Anterior cingulate cortex (tissue), 58 donors: ENCODE data around the gene LRRC63.
"Not testable (repeated sequence)": the region's sequence is repeated elsewhere in the genome, so short reads cannot be mapped to it uniquely, and the experiment has no call there.

Experiments used
- DNase-seq, 58 donors: peaks; one replicate each; lab custom pipeline; 2025; lab: John Stamatoyannopoulos, UW

The LRRC63 gene

DNA sequence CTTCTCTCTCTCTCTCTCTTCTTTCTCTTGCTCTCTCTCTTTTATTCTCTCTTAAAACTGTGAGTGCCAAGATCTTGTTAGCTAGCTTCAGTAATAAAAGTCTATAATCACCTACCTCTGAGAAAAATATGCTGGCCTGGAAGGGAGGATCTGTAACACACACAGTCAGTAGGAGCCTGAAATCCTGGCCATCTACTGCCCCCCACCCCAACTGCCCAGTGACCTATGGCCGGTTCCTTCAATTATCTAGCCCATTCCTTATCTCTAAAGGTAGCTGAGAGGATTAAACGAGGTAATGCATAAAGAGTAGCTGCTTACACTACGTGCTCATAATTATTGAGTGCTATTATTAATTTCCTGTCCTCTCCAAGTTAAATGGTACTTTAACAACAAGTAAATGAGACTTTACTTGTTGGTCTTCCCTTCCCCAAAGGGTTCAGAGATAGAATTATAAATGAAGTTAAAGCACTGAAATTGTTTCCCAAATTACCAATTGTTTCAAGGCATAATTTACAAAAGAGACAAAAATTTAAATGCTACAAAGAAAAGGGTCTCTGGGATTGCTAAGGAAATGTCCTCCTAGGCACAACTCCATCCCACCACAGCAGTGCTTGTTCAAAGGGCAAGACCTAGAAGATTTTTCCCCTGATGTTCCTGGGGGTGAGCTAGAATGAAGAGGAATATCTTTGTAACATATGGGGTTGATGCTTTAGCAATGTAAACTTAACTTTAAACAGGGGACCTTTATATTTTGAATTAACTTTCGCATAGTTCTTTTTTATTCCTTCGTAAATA lies 31.6 kb upstream of the LRRC63 start:
- DNase-seq, result no peak

DNA sequence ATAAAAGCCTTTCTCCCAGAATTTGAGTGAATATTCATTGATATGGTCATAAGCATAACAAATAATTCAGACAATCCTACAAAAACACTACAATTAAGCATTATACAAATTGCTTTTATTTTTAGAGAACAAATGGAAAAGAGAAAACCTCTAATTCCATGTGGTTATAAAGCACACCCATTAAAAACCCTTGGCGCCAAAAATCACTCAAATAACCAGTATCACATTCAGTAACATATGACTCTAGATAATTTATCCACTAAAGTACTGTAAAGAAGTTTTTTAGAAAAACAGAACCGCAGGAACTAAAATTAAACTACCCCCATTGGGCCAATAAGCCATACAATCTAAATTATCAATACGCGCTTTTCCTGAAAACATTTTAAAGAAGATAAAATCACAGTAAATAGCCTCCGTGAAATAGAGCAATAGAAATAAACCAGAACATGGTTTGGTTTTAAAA lies 30.3 kb upstream of the LRRC63 start:
- no peak for DNase-seq

DNA sequence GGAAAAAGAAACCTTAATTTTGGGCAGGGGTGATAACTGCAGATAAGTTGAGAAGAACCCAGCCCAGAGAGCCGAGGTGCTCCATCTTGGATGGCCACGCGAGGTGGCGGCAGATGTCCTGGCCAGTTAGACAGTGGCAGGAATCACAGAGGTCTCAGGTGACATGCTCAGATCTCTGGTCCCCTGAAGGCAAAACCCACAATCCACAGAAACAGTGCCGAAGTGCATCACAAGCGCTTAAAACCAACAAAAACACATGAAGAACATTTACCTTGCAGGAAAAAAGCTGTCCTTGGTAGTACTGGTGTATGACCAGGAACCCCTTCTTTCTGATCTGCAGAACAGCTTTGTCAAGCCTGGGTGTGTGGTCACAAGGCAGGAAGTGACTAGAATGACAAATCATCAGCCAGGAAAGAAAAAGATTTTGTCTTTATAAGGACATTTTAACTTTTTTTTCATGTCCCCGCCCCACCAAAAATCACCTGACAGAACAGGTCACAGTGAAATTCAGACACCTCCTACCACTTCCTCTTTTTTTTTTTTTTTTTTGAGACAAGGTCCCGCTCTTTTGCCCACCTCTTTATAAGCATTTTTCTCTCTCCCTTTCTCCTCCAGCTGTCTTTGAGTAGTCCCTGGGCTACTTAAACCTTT lies 29.8 kb upstream of the LRRC63 start, which contains the start of gene LCP1:
TSS of gene LCP1 (minus strand) at position 338 of the 651 bp plus-strand sequence. CDS start 22,515 bp downstream, outside the sequence.
- DNase-seq, result no peak

DNA sequence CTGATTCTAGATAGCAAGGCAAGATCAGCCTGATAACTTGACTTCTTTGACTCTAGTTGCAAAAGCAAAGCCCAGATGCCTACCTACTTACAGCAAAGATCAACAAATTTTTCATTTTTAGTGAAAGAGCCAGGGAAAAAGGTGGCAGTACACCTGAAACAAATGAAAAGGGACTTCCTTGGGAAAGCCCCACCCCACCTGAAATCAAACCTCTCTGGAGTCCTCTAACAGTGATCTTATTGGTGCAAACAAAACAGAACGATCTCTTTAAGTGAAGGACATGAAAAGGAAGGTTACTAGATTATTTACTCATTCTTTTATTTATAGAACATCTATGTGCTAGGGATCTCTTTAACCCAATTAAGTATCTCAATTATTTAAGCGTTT lies 29.2 kb upstream of the LRRC63 start:
- no peak for DNase-seq

DNA sequence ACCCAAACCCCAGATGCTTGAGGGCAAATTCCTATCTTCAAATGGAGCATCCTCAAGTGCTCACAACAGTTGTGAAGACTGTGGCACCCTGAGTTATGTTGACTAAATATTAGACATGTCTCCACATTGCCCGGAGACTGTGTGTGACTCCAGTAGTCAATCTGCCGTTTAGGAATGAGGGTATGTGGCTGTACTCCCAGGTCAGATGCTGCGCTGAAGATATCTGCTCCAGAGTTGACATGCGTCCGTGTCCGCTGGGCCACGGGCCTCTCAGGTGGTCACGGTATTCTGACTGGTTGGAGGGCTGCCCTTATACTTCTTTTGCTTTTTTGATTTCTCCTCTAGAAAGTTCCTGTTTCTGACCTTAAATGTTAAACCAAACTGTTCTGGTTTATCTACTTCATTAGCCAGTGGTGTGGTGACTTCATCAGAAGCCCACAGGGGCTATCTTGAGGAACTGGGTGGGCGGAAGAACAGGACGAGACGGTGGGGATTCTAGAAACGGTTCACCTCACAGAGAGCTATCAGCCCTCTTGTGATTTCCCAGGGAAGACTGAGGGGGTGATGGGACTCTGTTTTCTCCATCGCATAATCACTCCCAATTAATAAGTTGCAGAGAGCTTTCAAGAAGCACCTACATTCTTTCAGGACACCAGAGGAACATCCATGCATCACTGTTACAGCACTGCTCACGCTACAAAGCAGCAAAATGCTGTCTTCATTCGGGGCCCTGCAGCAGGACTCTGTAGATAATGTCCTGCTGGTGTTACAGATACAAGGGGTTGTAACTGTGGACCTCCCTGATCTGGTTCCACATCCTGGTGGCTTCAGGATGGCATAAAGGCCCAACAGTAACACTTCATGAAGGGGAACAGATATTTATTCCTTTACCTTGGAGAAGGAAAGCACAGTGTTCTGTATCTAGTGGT lies 28.4 kb upstream of the LRRC63 start:
- DNase-seq, result no peak

DNA sequence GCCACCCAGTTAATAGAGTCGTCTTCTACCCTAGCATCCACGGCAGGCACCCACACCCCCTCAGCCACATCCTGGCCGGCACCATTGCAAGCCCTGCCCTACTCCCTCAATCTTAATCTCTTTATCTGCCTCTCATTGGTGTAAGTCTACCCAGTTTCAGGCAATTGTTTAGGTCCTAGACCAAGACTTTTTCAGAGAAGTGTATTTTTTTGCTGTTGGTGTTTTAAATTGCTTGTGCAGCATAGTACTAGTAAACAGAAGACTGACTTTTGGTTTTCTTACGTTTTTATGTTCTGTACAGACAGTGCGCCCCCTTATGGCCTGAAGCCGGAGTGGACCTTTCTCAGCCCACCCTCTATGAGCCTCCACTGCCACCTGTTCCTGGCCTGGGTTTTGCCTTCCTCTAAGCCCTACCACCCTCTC lies 27.4 kb upstream of the LRRC63 start:
- DNase-seq, result peak in 1 of 58 donors; percentile 30

DNA sequence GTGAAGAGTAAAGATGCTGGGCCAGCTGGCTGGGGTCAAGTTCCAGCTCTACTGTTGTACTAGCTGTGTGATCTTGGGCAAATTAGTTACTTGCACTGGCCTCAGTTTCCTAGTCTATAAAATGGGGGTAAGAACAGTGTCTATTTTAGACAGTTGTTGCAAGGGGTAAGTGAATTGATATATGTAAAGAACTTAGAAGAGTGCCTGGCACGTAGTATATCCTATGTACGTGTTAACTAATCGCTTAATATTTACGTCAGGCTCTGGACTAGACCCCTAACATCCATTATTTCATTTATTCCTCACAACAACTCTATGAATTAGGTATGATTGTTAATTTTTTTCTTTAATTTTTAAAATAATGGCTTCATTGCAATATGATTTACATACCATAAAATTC lies 26.1 kb upstream of the LRRC63 start:
- no peak for DNase-seq

DNA sequence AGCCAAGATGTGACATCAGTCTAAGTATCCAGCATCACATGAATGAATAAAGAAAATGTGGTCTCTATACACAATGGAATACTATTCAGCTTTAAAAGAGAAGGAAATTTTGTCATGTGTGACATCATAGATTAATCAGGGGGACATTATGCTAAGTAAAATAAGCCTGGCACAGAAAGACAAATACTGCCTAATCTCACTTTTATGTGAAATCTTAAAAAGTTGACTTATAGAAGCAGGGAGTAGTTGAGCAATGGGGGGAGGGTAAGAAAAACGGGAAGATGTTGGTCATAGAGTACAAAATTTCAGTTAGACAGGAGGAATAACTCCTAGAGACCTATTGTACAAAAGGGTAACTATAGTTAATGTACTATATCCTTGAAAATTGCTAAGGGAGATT lies 19.3 kb upstream of the LRRC63 start:
- no peak for DNase-seq

DNA sequence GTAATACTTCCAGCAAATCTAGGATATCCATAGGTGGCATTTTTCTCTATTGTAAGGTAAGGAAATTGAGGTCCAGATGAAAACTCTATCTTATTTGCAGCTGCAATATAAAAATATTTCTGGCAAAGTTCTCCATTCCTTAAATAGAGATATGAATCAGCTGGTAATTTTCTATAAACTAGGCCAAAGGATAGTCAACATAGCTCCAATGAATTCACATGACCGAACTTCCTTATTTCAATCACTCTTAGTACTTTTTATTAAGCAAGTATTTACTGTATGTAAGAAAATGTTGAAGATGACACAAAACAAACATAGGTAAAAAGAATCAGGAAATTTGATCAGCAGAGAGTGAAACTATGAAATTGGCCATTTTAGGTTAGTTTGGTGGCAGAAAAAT lies 16.7 kb upstream of the LRRC63 start:
- no peak for DNase-seq

DNA sequence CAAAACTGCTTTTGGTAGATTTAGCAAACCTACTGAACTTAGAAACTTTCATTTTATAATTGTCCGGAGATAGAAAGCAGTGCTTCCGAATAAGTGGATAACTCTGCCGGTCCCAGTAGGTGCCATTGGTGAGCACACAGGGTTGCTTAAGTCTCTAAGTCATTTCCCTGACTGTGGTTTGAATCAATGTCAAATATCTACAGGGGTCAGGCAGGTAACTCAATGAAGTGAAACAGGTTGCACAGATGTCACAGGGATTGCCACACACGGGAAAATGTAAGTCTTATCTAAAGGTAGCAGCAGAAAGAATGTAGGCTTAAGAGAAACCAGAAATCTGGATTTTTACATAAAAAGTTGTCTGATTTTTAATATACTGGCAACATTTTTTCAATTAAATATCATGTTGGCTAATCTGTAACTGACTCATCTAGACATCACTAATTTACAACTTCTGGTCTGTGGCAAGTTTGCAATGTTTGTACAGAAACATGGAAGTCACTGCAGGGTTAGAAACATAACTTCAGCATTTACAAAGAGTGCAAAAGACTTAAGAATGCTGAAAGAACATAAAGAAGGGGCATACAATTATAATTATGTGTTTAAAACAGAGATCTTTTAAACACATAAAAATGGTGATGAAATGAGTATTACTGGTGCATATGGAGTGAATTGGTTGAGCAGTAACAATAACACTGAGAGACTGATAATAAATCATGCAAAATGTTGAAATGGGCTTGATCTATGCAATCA lies 14.3 kb upstream of the LRRC63 start:
- DNase-seq, result no peak

DNA sequence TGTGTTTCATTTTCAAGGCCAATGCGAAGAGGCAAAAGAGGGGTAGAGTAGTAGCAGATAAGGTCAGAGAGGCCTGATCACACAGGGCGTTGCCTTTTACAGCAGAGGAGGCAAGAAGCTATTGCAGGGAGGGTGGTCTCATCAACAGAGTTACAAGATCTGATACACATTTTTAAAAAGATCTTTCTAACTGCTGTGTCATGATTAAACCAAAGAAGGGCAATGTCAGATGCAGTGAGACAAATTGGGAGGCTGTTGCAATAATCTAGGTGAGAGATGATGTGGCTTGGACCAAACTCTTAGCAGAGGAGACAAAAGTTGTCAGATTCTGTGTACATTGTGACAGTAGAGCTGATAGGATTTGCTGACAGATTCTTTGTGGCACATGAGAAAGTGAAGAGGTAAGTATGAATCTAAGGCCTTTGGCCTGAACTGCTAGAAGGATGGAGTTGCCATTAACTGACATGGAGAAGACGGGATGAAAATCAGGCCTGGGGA lies 13.0 kb upstream of the LRRC63 start:
- DNase-seq, result no peak

DNA sequence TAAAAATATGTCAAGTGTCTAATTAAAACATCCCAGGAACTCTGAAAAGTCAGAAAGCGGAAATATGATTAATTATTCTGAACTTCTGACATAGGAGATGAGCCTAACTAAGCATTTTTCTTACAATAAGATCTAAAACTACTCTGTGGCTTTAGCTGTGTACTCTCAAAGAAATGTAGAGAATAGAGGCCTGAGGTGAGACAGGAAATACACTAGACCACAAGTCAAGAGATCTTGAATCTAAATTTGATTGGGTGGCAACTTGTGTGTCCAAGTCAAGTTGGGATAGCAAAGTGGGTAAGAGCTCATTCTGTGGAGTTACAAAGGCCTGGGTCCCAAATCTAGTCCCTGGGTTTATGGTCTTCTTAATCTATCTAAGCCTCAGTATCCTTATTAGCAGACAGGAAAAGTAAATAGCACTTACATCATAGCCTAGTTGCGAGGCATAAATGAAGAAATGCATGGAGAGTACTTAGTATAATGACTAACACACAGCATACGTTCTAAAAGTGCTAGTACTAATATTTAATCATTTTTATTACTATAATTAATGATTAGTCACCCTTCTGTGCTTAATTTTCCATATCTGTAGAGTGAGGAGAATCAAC lies 9.4 kb upstream of the LRRC63 start:
- no peak for DNase-seq

DNA sequence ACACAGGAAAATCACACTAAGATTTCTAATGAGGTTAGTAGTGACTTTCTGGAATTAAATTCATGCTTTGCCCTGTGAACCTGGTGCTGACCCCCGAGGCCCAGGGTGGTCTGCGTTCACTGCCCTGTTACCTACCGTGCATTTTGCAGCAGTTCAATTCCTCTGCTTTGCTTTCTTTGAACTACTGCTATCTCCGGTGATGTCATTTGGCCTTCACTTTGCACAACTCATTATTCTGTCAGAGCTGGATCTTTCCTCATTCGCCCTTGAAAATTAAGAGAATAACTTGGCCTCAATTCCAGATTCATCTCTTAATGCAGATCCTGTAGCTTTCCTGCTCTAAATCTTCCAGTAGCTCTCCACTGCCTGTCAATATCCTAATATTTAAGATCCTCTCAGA lies 8.8 kb upstream of the LRRC63 start:
- no peak for DNase-seq

DNA sequence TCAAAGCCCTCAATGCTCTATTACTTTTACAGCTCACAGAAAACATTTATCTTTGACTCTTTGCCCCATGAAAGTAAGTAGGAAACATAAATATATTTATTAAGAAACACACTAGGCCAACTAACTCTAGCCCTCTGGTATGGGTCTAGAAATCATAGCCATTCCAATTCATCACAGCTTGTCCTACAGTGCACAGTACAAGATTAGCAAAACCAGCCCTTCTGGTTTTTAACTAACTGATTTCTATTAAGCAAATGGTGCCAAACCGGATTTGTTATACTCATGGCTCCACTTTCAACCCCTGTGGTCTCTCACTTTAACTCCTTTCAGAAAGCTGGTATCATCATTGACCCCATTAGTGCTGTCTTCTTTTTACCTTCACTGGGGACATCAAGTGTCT lies 5.6 kb upstream of the LRRC63 start:
- no peak for DNase-seq

DNA sequence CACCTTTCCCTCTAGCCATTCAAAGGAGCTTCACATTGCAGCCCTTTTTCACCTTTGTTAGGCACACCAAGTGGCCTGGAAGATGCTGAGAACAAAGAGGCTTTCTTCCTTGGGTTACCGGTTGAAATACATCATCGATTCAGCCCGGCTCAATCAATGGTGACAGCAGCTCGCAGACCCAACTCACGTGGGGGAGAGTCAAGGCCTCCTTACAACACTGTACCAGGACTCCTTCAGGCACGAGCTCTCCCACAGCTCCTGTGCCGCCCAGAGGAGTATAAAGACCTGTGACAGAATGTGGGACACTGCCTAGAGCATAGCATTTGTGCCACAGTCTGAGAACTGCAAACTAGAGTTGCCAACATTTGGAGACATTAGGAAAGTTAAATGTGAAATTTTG lies 3.9 kb upstream of the LRRC63 start:
- peak in 3 of 58 donors; percentile 1 to 5 (median 3) for DNase-seq

DNA sequence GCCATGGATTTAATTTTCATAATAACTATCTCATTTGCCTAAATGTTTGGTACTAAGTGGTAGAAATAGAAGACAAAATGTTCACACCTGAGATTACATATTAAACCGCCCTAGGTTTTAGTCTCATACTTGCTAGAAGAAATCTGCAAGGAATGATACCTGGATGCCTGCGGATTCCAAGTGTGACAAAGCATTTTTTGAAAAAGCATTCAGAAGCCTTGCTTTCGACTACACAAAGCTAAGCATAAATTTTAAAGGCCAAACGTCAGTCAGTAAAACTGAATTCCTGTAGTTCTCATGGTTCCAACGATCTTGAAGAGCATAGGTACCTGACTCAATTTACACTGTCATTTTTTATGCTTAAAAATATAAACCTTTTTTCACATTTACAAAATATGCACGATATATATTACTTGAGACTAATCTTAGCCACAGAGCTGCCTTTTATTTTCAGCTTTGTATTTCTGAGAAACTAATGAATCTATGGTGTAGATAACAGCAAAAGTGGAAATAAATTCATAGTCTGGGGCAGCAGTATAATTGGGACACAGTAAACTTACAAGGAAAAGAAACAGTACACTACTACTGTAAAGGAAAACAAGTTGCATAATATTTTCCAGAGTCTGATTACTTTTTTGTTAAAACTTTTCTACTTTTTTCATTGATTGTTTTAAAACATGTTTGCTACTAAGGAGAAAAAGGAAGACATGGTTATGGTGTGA lies 1.2 kb upstream of the LRRC63 start:
- no peak for DNase-seq

DNA sequence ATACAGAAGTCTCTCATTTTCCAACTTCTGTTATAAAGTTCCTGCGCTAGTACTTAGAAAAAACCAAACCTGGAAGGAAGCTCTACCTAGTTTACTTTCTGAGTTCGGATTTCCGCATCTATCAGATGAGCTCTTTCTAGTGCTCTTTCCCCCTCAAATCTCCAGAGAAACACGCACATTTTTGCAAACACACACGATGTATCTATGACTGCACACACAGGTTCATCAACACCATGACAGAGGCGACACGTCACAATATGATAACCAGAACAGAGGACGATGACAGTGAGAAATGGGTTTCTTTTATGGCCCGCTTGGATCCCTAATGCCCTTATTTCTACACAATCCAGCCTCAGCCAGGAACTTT lies 629 bp upstream of the LRRC63 start:
- peak in 4 of 58 donors; percentile 9 to 46 (median 26) for DNase-seq

DNA sequence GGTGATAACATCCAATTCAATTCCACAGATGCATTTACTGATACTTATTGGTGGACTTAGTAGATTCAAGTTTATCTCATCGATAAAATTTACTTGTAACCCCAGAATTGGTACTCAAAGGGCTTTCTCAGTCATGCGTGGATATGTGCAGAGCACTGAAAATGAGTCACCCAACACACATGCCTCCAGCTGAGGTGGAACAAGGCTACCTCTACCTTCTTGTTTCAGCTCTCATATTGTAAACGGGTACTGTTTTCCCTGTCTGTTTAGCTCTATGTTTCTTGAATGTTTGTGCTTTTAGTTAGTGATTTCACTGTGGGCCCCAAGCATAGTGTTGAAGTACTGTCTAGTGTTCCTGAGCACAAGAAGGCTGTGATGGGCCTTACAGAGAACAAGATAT lies 1.5 kb downstream of the LRRC63 start:
- DNase-seq, result no peak

DNA sequence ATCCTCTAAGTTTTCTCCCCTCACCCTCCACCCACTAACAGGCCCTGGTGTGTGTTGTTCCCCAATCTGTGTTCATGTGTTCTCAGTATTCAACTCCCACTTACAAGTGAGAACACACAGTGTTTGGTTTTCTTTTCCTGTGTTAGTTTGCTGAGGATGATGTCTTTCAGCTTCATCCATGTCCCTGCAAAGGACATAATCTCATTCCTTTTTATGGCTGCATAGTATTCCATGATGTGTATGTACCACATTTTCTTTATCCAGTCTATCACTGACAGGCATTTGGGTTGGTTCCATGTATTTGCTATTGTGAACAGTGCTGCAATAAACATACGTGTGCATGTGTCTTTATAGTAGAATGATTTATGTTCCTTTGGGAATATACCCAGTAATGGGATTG lies 3.0 kb downstream of the LRRC63 start:
- not testable (repeated sequence) for DNase-seq
